ENCODE measurements around the gene SFXN3. TPM values are rescaled to one million over a fixed set of nuclear protein-coding genes. Genes with fewer than 3 reads are reported as not detected.

SFXN3 gene
- total RNA-seq, 1 experiment from 2014 or later = 2.8 TPM

DNA sequence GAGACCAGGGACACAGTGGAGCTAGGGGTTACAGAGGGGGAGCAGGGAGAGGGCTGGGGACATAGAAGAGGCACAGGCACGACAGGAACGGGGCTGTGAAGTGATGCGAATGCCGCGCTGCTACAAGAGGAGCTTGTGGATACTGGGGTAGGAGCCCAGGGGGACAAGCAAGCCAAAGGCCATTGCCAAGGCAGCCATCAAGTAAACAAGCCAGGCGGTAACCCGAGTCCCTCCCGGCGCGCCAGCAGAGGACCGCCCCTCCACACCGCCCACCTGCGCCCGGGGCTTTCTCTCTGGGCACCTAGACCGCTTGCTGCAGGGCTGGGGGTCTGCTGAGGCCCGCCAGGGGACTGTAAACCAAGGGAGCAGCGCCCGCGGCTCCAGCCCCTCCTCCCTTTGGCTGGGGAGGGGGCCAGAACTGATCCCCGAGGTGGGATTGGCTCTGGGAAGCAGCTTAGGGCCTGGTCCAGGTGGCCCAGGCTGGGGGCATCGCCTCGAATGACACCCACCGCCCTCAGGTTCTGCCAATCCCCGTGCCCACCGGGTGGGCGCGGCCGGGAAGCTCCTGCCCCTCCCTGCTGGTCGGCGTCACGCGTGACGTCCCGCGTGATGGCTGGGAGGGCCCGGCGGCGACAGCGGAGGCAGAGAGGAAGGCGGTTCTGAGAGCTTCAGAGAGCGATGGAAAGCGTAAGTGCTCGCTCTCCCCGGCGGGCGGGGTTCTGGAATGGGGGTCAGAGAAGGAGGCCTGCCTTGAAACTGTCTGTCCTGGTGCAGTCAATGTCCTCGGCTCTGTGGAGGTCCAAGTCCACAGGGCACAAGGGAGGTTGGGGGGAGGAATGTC, 982 bp downstream of the SFXN3 start:
- Histone ChIP-seq H2BK20ac (ENCODE audit: low read depth, low read length, poor library complexity, severe bottlenecking) (no peak overlapping the region), H3K18ac (ENCODE audit: insufficient read length, low read depth, low read length) (no peak overlapping the region), H2AK5ac (ENCODE audit: insufficient read length, low read length) (no peak overlapping the region), H4K91ac (ENCODE audit: insufficient read length, low read depth, low read length) (no peak overlapping the region), H3K14ac (ENCODE audit: insufficient read depth, low read length) (no peak overlapping the region; the same call in 1 of the 2 replicates), H2BK5ac (ENCODE audit: insufficient read length, low read length) (no peak overlapping the region), H3K23ac (ENCODE audit: insufficient read length, low read depth, low read length) (no peak overlapping the region), H3K27me3 (ENCODE audit: insufficient read depth, low read length) (peaks cover 4% of the 10 kb centered on the region; the same call in 1 of the 2 replicates), H2BK12ac (ENCODE audit: insufficient read length, low read depth, low read length) (no peak overlapping the region), H2AFZ (ENCODE audit: low read length) (no peak overlapping the region), H3K79me1 (ENCODE audit: insufficient read depth, low read depth, low read length, poor library complexity, severe bottlenecking) (no peaks in the 10 kb centered on the region), H2BK120ac (ENCODE audit: low read depth, low read length, poor library complexity, severe bottlenecking) (no peak overlapping the region), H3K27ac (ENCODE audit: insufficient read length, low read depth, low read length) (no peak overlapping the region), H3K9ac (ENCODE audit: extremely low read depth, insufficient read length, low read length) (no peak overlapping the region), H3K23me2 (ENCODE audit: insufficient read length, low read depth, low read length, poor library complexity, severe bottlenecking) (peaks cover 13% of the 10 kb centered on the region), H4K5ac (ENCODE audit: insufficient read length, low read depth, low read length) (no peak overlapping the region), H3K79me2 (ENCODE audit: insufficient read depth, low read length) (no peaks in the 10 kb centered on the region), H4K20me1 (ENCODE audit: control insufficient read depth, insufficient read depth, insufficient read length) (no peaks in the 10 kb centered on the region), H4K8ac (replicated peaks; ENCODE audit: insufficient read length, low read depth, low read length) (no peak overlapping the region), H3K9me3 (ENCODE audit: control insufficient read depth, low read depth, low read length) (no peaks in the 10 kb centered on the region), H3K4me1 (ENCODE audit: insufficient read depth, low read length) (0 out of 2 replicates have a peak, but pooled peaks cover 4% of the 10 kb centered on the region), H3K4ac (ENCODE audit: low read depth, low read length) (no peak overlapping the region), H3K4me2 (ENCODE audit: insufficient read depth, insufficient read length, low read length) (peak overlapping the region; percentile 74), H3K56ac (ENCODE audit: insufficient read length, low read depth, low read length) (no peak overlapping the region), H3T11ph (ENCODE audit: low read length) (no peak overlapping the region), H2BK15ac (ENCODE audit: low read depth, low read length) (no peak overlapping the region)
- no CpG with 5 or more reads among the region's 47 CpGs for WGBS (ENCODE audit: extremely low coverage, insufficient read length, low lambda C conversion rate)
- Mint-ChIP-seq H3K36me3 (ENCODE audit: insufficient read depth in 1 of 3, low read depth in 3 of 3) (no peaks in the 10 kb centered on the region), H3K27me3 (ENCODE audit: low read depth) (peaks cover 77% of the 10 kb centered on the region), H3K9me3 (no peaks in the 10 kb centered on the region; a peak in 1 of 5 replicates), H3K27ac (no peak overlapping the region), H3K4me3 (peak overlapping the region; percentile 59 to 89), H3K4me1 (peaks cover 31 to 44% of the 10 kb centered on the region in 2 experiments)
- DNase-seq = peak; percentile 81
- TF ChIP-seq CTCF (conservative IDR thresholded peaks at IDR 0.05) = no peak

All from H9 (cell line).